GM12878 (cell line): Measurements from ENCODE around the gene TBXT. TPM values are rescaled to one million over a fixed set of nuclear protein-coding genes. Genes with fewer than 3 reads are reported as not detected.

Source experiments
- ATAC-seq: fragments of 200-7000 bp; cut with Tn5 transposase; 3 replicates; pipeline ENCODE4 v1.9.1; 2020; ENCODE audit warnings: mild to moderate bottlenecking, moderate library complexity
- BruUV-seq: library from RNA; stranded (reverse); fragments of 400-500 nt; replicated peaks from 2 replicates; lab custom pipeline; 2021; lab: Mats Ljungman, UMichigan
- CTCF ChIA-PET: fragments of 300-600 bp; sonication (Branson Sonifier 250); formaldehyde crosslinking; extraction: SDS; loops from one replicate; lab custom pipeline; 2021; ENCODE audit warnings: inconsistent platforms; lab: Yijun Ruan, JAX
- POLR2A ChIA-PET: fragments of 350-600 bp; formaldehyde crosslinking; extraction: SDS; loops from one replicate; lab custom pipeline; 2021; ENCODE audit warnings: inconsistent platforms; lab: Charles Lee
- RAD21 ChIA-PET: fragments of 300-600 bp; sonication (Branson Sonifier 250); formaldehyde crosslinking; loops from one replicate; lab custom pipeline; 2023; ENCODE audit warnings: antibody characterized with exemption; ENCODE audit not compliant: unreplicated experiment; lab: Charles Lee
- SMC1A ChIA-PET: fragments of 300-600 bp; sonication (Branson Sonifier 250); formaldehyde crosslinking; loops from one replicate; lab custom pipeline; 2023; ENCODE audit not compliant: unreplicated experiment, uncharacterized antibody; lab: Charles Lee
- DNase-seq: peaks from one replicate; pipeline ENCODE4 v3.0.0-alpha.2; 2011; ENCODE audit warnings: low read depth, low spot score
- FAIRE-seq: peaks from 3 replicates; lab custom pipeline; 2011; peaks lifted over from hg19 to GRCh38; lab: Jason Lieb, UNC
- H2AFZ ChIP-seq: 2 replicates; pipeline ENCODE4 v1.6.0; 2011; ENCODE audit warnings: low read depth, low read length, control low read depth; ENCODE audit not compliant: control insufficient read depth
- H3K27ac ChIP-seq: 2 replicates; pipeline ENCODE4 v1.5.1; 2011; ENCODE audit warnings: control low read depth; ENCODE audit not compliant: control insufficient read depth, insufficient read depth
- H3K27me3 ChIP-seq, 2 experiments: replicated peaks in 1 of 2; 2 replicates each; pipeline versions ENCODE4 v1.6.0 to v1.6.1; 2011; ENCODE audit warnings: low read length in 1 of 2; ENCODE audit not compliant: control insufficient read depth in 2 of 2, insufficient read depth in 2 of 2
- H3K36me3 ChIP-seq, 2 experiments: 2 replicates each; pipeline ENCODE4 v1.5.1; 2011; ENCODE audit warnings: low read length in 1 of 2; ENCODE audit not compliant: control insufficient read depth in 2 of 2, insufficient read depth in 2 of 2
- H3K4me1 ChIP-seq: 2 replicates; pipeline ENCODE4 v1.6.1; 2011; ENCODE audit warnings: mild to moderate bottlenecking, low read length, moderate library complexity, mixed read lengths; ENCODE audit not compliant: control insufficient read depth, insufficient read depth
- H3K4me2 ChIP-seq: 2 replicates; pipeline ENCODE4 v1.6.0; 2011; ENCODE audit warnings: control low read depth; ENCODE audit not compliant: control insufficient read depth, insufficient read depth
- H3K4me3 ChIP-seq: fragments of 200-600 bp; sonication (generic); 2 replicates; pipeline ENCODE4 v1.5.1; 2016
- H3K79me2 ChIP-seq: 2 replicates; pipeline ENCODE4 v1.6.0; 2011; ENCODE audit warnings: low read length; ENCODE audit not compliant: control insufficient read depth, insufficient read depth
- H3K9ac ChIP-seq: 2 replicates; pipeline ENCODE4 v1.8.0; 2011; ENCODE audit warnings: low read length, control low read depth, mixed read lengths; ENCODE audit not compliant: control insufficient read depth, insufficient read depth
- H3K9me3 ChIP-seq: replicated peaks from 3 replicates; pipeline ENCODE4 v1.5.1; 2011; ENCODE audit warnings: mild to moderate bottlenecking, low read length; ENCODE audit not compliant: control insufficient read depth, insufficient read depth
- H4K20me1 ChIP-seq: 2 replicates; pipeline ENCODE4 v1.6.0; 2011; ENCODE audit not compliant: control insufficient read depth, insufficient read depth
- MTA3 ChIP-seq: IDR thresholded peaks from 2 replicates; pipeline ENCODE4 v1.6.1; 2012; ENCODE audit warnings: low read length, inconsistent platforms, borderline replicate concordance
- RELB ChIP-seq: fragments of 450-650 bp; IDR thresholded peaks from 2 replicates; pipeline ENCODE4 v1.6.1; 2017; ENCODE audit warnings: low read depth, mild to moderate bottlenecking, moderate library complexity
- RUNX3 ChIP-seq: IDR thresholded peaks from 2 replicates; pipeline ENCODE4 v1.6.1; 2012; ENCODE audit warnings: low read length, inconsistent platforms
- SMAD5 ChIP-seq: IDR thresholded peaks from 2 replicates; pipeline ENCODE4 v1.6.1; 2016; ENCODE audit warnings: antibody characterized with exemption, low read depth
- ZNF687 ChIP-seq: fragments of 450-650 bp; IDR thresholded peaks from 2 replicates; pipeline ENCODE4 v1.6.1; 2017; ENCODE audit warnings: mild to moderate bottlenecking, moderate library complexity
- WGBS: methylation state at CpG from one replicate; pipeline ENCODE4 v1.1.6; 2016; ENCODE audit warnings: low lambda C conversion rate; ENCODE audit not compliant: insufficient replicate concordance, insufficient coverage; ENCODE audit errors: missing lambda C conversion rate; 5-methylcytosine and 5-hydroxymethylcytosine counted together
- in situ Hi-C: fragments of 300-500 bp; cut with MboI; formaldehyde crosslinking; loops from 9 replicates; pipeline ENCODE4 v1.14.3; 2018; ENCODE audit warnings: mixed read lengths
- intact Hi-C: fragments of 100-400 bp; cut with micrococcal nuclease; formaldehyde crosslinking; loops from one replicate; pipeline ENCODE4 v1.14.2; 2022; ENCODE audit not compliant: unreplicated experiment
- polyA plus RNA-seq, 11 experiments: library from polyadenylated mRNA; depleted of rRNA in 4 of 11; unstranded in 6 of 11; stranded (reverse) in 5 of 11; fragments of >200 nt; fragmentation: Nextera tagmentation in 4 of 11; fragmentation: Illumina TruSeq in 1 of 11; extraction: Ambion mirVana in 4 of 11; extraction: Trizol in 1 of 11; gene quantifications; 1 replicate in 1 of 11; 2 replicates in 10 of 11; pipeline versions ENCODE4 v1.2.1 to v1.2.3, GENCODE V29; 2011 to 2016; ENCODE audit warnings: inconsistent platforms in 2 of 11, missing spikeins in 2 of 11, low read depth in 1 of 11
- total RNA-seq, 4 experiments: library from RNA; depleted of rRNA in 3 of 4; stranded (reverse); fragments of >200 nt in 3 of 4; fragmentation: Illumina TruSeq in 1 of 4; extraction: Trizol in 1 of 4; gene quantifications; 2 replicates each; pipeline versions ENCODE4 v1.2.1 to v1.2.3, GENCODE V29; 2013 to 2021
- TF ChIP-seq, protein P1 (sequence below): IDR thresholded peaks from 2 replicates; pipeline ENCODE4 v1.6.1; 2011; ENCODE audit warnings: low read depth, low read length, improper control_type of control experiment, borderline replicate concordance
- TF ChIP-seq, protein P2 (sequence below): fragments of 450-650 bp; formaldehyde crosslinking; IDR thresholded peaks from 2 replicates; pipeline ENCODE4 v1.5.0; 2022; ENCODE audit warnings: mild to moderate bottlenecking, missing genetic modification characterization

Gene TBXT
- total and polyA plus RNA-seq, 10 of the 15 experiments (the other 5 are each of a cell fraction or from before 2014, with no cell fraction given): 0.06 to 2.5 TPM; not detected in 8

DNA sequence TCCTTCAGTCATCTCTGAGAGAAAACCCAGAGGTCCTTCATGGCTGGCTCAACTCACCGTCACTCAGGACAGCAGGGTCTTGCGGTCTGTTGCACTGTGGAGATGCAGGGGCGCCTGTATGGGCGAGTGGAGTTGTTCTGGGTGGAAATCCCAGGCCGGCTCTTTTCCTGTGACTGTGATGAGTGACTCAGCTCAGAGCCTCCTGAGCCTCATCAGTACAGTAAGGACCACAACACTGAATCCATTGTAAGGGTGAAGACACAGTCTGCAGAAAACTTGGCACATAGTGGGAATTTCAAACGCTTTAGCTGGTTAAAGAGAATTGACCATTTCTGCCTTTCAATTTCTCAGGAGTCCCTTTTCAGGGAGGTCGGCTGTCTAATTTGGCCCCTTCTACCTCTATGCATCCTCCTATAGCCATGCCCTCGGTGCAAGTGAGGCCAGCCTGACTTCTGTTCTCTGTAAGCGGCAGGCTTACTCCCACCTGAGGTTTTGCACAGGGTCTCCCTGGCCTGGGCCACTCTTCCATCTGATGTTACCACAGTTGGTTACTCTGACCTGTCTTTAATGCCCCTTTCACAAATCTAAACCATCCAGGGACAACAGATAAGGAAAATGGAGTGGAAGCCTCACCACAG is 35.5 kb upstream of the TBXT start:
- H3K4me3 ChIP-seq: 0 out of 2 replicates have a peak overlapping the region, but pooled peaks have one; percentile 42
- BruUV-seq: no TSS peak
- peak overlapping the region; percentile 27 for H3K27ac ChIP-seq
- peak overlapping the region; percentile 71 for H3K4me2 ChIP-seq
- 36% methylated on average over 9 of the region's 9 CpGs for WGBS
- H3K36me3 ChIP-seq: no peaks in the 10 kb centered on the region
- intact Hi-C loops: no loop called here
- ChIA-PET CTCF (no interaction called here), POLR2A (no interaction called here), SMC1A (interaction anchor here (0.6 to 1.2 kb wide), 2 partner anchors 48 to 97 kb away, joined by 3 read pairs; no protein-coding TSS in a partner anchor), RAD21 (no interaction called here)
- H3K4me1 ChIP-seq: peaks cover 25% of the 10 kb centered on the region
- H3K9ac ChIP-seq: 0 out of 2 replicates have a peak overlapping the region, but pooled peaks have one; percentile 1
- no peaks in the 10 kb centered on the region; the same call in 2 of the 3 replicates for H3K9me3 ChIP-seq
- TF ChIP-seq RELB (no peak), RUNX3 (0 out of 2 replicates have a peak, but pooled peaks have one; percentile 4), SMAD5 (no peak), MTA3 (no peak), ZNF687 (no peak)
- TF ChIP-seq, protein P1, sequence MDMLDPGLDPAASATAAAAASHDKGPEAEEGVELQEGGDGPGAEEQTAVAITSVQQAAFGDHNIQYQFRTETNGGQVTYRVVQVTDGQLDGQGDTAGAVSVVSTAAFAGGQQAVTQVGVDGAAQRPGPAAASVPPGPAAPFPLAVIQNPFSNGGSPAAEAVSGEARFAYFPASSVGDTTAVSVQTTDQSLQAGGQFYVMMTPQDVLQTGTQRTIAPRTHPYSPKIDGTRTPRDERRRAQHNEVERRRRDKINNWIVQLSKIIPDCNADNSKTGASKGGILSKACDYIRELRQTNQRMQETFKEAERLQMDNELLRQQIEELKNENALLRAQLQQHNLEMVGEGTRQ: no peak
- TF ChIP-seq, protein P2, sequence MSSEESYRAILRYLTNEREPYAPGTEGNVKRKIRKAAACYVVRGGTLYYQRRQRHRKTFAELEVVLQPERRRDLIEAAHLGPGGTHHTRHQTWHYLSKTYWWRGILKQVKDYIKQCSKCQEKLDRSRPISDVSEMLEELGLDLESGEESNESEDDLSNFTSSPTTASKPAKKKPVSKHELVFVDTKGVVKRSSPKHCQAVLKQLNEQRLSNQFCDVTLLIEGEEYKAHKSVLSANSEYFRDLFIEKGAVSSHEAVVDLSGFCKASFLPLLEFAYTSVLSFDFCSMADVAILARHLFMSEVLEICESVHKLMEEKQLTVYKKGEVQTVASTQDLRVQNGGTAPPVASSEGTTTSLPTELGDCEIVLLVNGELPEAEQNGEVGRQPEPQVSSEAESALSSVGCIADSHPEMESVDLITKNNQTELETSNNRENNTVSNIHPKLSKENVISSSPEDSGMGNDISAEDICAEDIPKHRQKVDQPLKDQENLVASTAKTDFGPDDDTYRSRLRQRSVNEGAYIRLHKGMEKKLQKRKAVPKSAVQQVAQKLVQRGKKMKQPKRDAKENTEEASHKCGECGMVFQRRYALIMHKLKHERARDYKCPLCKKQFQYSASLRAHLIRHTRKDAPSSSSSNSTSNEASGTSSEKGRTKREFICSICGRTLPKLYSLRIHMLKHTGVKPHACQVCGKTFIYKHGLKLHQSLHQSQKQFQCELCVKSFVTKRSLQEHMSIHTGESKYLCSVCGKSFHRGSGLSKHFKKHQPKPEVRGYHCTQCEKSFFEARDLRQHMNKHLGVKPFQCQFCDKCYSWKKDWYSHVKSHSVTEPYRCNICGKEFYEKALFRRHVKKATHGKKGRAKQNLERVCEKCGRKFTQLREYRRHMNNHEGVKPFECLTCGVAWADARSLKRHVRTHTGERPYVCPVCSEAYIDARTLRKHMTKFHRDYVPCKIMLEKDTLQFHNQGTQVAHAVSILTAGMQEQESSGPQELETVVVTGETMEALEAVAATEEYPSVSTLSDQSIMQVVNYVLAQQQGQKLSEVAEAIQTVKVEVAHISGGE (CRISPR knock-in tag): no peak
- in situ Hi-C loops: no loop called here
- no peaks in the 10 kb centered on the region for H4K20me1 ChIP-seq
- DNase-seq (no peak), ATAC-seq (peak; percentile 20; the same call in 2 of the 3 replicates), FAIRE-seq (no peak)
- no peaks in the 10 kb centered on the region for H3K79me2 ChIP-seq
- no peaks in the 10 kb centered on the region for H3K27me3 ChIP-seq
- no peak overlapping the region for H2AFZ ChIP-seq
